HCT116 (cell line): ENCODE measurements around the gene CLASP1. TPM values are rescaled to one million over a fixed set of nuclear protein-coding genes. Genes with fewer than 3 reads are reported as not detected.

Source experiments
- ATAC-seq: fragments of 200-7000 bp; cut with Tn5 transposase; 2 replicates; pipeline ENCODE4 v1.9.1; 2020; ENCODE audit warnings: mild to moderate bottlenecking, moderate library complexity
- BruUV-seq: library from RNA; stranded (reverse); fragments of 400-500 nt; replicated peaks from 2 replicates; lab custom pipeline; 2021; lab: Mats Ljungman, UMichigan
- CTCF ChIA-PET: fragments of 300-600 bp; sonication (Branson Sonifier 250); formaldehyde crosslinking; loops from one replicate; lab custom pipeline; 2021; ENCODE audit warnings: antibody characterized with exemption; lab: Charles Lee
- POLR2A ChIA-PET: fragments of 300-600, 350-600 bp; sonication (Branson Sonifier 250); formaldehyde crosslinking; loops from one replicate; lab custom pipeline; 2021; ENCODE audit warnings: antibody characterized with exemption; lab: Charles Lee
- RAD21 ChIA-PET, 2 experiments: fragments of 300-600 bp; sonication (Branson Sonifier 250); formaldehyde crosslinking; loops; one replicate each; lab custom pipeline; 2023; ENCODE audit warnings: low total read pairs in 2 of 2; ENCODE audit not compliant: uncharacterized antibody in 2 of 2, unreplicated experiment in 2 of 2, low non-redundant PET in 1 of 2; lab: Charles Lee
- DNase-seq: peaks from one replicate; pipeline ENCODE4 v3.0.0-alpha.2; 2010; ENCODE audit warnings: low read depth, low spot score
- H2AFZ ChIP-seq: fragments of 200-600 bp; shearing (Covaris generic), sonication (generic); 2 replicates; pipeline ENCODE4 v1.6.1; 2017; ENCODE audit warnings: low read depth, mixed run types, mixed read lengths, antibody characterized with exemption, low read length; ENCODE audit not compliant: poor library complexity, severe bottlenecking
- H3K27ac ChIP-seq: 2 replicates; pipeline ENCODE4 v1.5.1; 2012; ENCODE audit warnings: low read depth, low read length
- H3K27me3 ChIP-seq: fragments of 200-600 bp; sonication (generic); 2 replicates; pipeline ENCODE4 v1.6.1; 2016; ENCODE audit warnings: mixed run types, low read length, mixed read lengths; ENCODE audit not compliant: insufficient read depth
- H3K36me3 ChIP-seq, 2 experiments: fragments of 200-500 bp in 1 of 2; fragments of 200-600 bp in 1 of 2; sonication (Bioruptor generic) in 1 of 2; sonication (generic) in 1 of 2; 2 replicates each; pipeline versions ENCODE4 v1.5.1 to v1.6.1; 2014 to 2016; ENCODE audit warnings: low read length in 2 of 2, inconsistent platforms in 1 of 2, mixed read lengths in 1 of 2, mixed run types in 1 of 2; ENCODE audit not compliant: insufficient read depth in 2 of 2, control insufficient read depth in 1 of 2
- H3K4me1 ChIP-seq, 2 experiments: fragments of 200-600 bp in 1 of 2; sonication (generic) in 1 of 2; 2 replicates each; pipeline versions ENCODE4 v1.5.1 to v1.6.1; 2012 to 2017; ENCODE audit warnings: low read length in 2 of 2, inconsistent platforms in 1 of 2, mild to moderate bottlenecking in 1 of 2, mixed read lengths in 1 of 2, mixed run types in 1 of 2, moderate library complexity in 1 of 2; ENCODE audit not compliant: insufficient read depth in 2 of 2, control insufficient read depth in 1 of 2
- H3K4me2 ChIP-seq: fragments of 200-600 bp; sonication (generic); 2 replicates; pipeline ENCODE4 v1.6.1; 2017; ENCODE audit warnings: mixed run types, low read length, mixed read lengths
- H3K4me3 ChIP-seq, 2 experiments: fragments of 200-600 bp in 1 of 2; sonication (generic) in 1 of 2; replicated peaks in 1 of 2; 2 replicates each; pipeline ENCODE4 v1.5.1; 2011 to 2016; ENCODE audit warnings: low read length in 2 of 2, control low read depth in 1 of 2, low read depth in 1 of 2, mild to moderate bottlenecking in 1 of 2, mixed read lengths in 1 of 2, mixed run types in 1 of 2
- H3K79me2 ChIP-seq: fragments of 200-600 bp; sonication (generic); 2 replicates; pipeline ENCODE4 v1.6.1; 2017; ENCODE audit warnings: mild to moderate bottlenecking, mixed run types, low read length, moderate library complexity, mixed read lengths; ENCODE audit not compliant: insufficient read depth
- H3K9ac ChIP-seq: fragments of 200-600 bp; sonication (generic); 2 replicates; pipeline ENCODE4 v1.6.1; 2016; ENCODE audit warnings: low read length, mixed read lengths
- H3K9me2 ChIP-seq: fragments of 200-600 bp; sonication (generic), shearing (Covaris generic); 2 replicates; pipeline ENCODE4 v1.6.1; 2017; ENCODE audit warnings: mixed run types, mild to moderate bottlenecking, moderate library complexity; ENCODE audit not compliant: insufficient read depth
- H3K9me3 ChIP-seq, 2 experiments: fragments of 200-500 bp in 1 of 2; fragments of 200-600 bp in 1 of 2; sonication (Bioruptor generic) in 1 of 2; sonication (generic) in 1 of 2; 2 replicates each; pipeline ENCODE4 v1.6.1; 2014 to 2017; ENCODE audit warnings: low read length in 2 of 2, mixed read lengths in 2 of 2, inconsistent platforms in 1 of 2, low read depth in 1 of 2, mild to moderate bottlenecking in 1 of 2, mixed run types in 1 of 2, moderate library complexity in 1 of 2; ENCODE audit not compliant: control insufficient read depth in 1 of 2, insufficient read depth in 1 of 2
- H4K20me1 ChIP-seq: fragments of 200-600 bp; sonication (generic), shearing (Covaris generic); 2 replicates; pipeline ENCODE4 v1.6.1; 2017; ENCODE audit warnings: mixed run types, mild to moderate bottlenecking, moderate library complexity; ENCODE audit not compliant: insufficient read depth
- CBX3 ChIP-seq: IDR thresholded peaks from 2 replicates; pipeline ENCODE4 v1.6.1; 2012; ENCODE audit warnings: low read depth
- CEBPB ChIP-seq: IDR thresholded peaks from 2 replicates; pipeline ENCODE4 v1.6.1; 2012; ENCODE audit warnings: low read depth
- ELF1 ChIP-seq: IDR thresholded peaks from 2 replicates; pipeline ENCODE4 v1.6.1; 2012; ENCODE audit warnings: low read depth, borderline replicate concordance
- EZH2 ChIP-seq: fragments of 200-600 bp; sonication (generic); IDR thresholded peaks from 2 replicates; pipeline ENCODE4 v1.6.1; 2017; ENCODE audit warnings: antibody characterized with exemption, mixed run types
- FOSL1 ChIP-seq: IDR thresholded peaks from 2 replicates; pipeline ENCODE4 v1.6.1; 2012; ENCODE audit warnings: low read depth
- JUND ChIP-seq: IDR thresholded peaks from 2 replicates; pipeline ENCODE4 v1.6.1; 2012
- POLR2A ChIP-seq: IDR thresholded peaks from 2 replicates; pipeline ENCODE4 v1.7.0; 2011; ENCODE audit warnings: borderline replicate concordance; ENCODE audit not compliant: insufficient read depth, insufficient read length; ENCODE audit errors: extremely low read depth
- POLR2AphosphoS5 ChIP-seq: IDR thresholded peaks from 2 replicates; pipeline ENCODE4 v1.6.1; 2011; ENCODE audit warnings: mild to moderate bottlenecking, low read depth, low read length, moderate library complexity
- RAD21 ChIP-seq: IDR thresholded peaks from 2 replicates; pipeline ENCODE4 v1.6.1; 2012; ENCODE audit warnings: low read depth, mild to moderate bottlenecking
- SP1 ChIP-seq: IDR thresholded peaks from 2 replicates; pipeline ENCODE4 v1.6.1; 2012; ENCODE audit warnings: low read depth
- YY1 ChIP-seq: IDR thresholded peaks from 2 replicates; pipeline ENCODE4 v1.6.1; 2011; ENCODE audit warnings: low read length, low read depth, moderate library complexity, mild to moderate bottlenecking; ENCODE audit not compliant: insufficient replicate concordance; ENCODE audit errors: extremely low read depth
- ZFX ChIP-seq: fragments of 450-650 bp; IDR thresholded peaks from 2 replicates; pipeline ENCODE4 v1.6.1; 2017
- ZNF274 ChIP-seq: fragments of 200-500 bp; sonication (Bioruptor generic); IDR thresholded peaks from 2 replicates; pipeline ENCODE4 v1.6.1; 2014; ENCODE audit warnings: mild to moderate bottlenecking, low read depth, low read length, inconsistent platforms
- intact Hi-C: fragments of 100-400 bp; cut with micrococcal nuclease; formaldehyde crosslinking; loops from 2 replicates; pipeline ENCODE4 v1.10.0; 2022
- total RNA-seq: library from RNA; stranded (reverse); gene quantifications from one replicate; pipeline ENCODE4 v1.2.1, GENCODE V29; 2021; ENCODE audit not compliant: unreplicated experiment
- TF ChIP-seq, protein P1 (sequence below): IDR thresholded peaks from 2 replicates; pipeline ENCODE4 v1.6.1; 2011; ENCODE audit warnings: mild to moderate bottlenecking, low read length, moderate library complexity; ENCODE audit not compliant: insufficient replicate concordance; ENCODE audit errors: extremely low read depth
- TF ChIP-seq, protein P2 (sequence below): IDR thresholded peaks from 2 replicates; pipeline ENCODE4 v1.6.1; 2012
- TF ChIP-seq, protein P3 (sequence below): IDR thresholded peaks from 2 replicates; pipeline ENCODE4 v1.6.1; 2012
- TF ChIP-seq, protein P4 (sequence below), 3 experiments: fragments of 200-600 bp in 1 of 3; sonication (generic) in 1 of 3; IDR thresholded peaks in 2 of 3; conservative IDR thresholded peaks in 1 of 3; 2 replicates each; pipeline ENCODE4 v1.5.1; 2012 to 2017; ENCODE audit warnings: low read depth in 2 of 3, low read length in 2 of 3, antibody characterized with exemption in 1 of 3, borderline replicate concordance in 1 of 3, control low read depth in 1 of 3, mild to moderate bottlenecking in 1 of 3, mixed read lengths in 1 of 3, mixed run types in 1 of 3, moderate library complexity in 1 of 3; ENCODE audit not compliant: insufficient read depth in 1 of 3

Gene CLASP1
- total RNA-seq, 1 experiment from 2014 or later, result 41.9 TPM

DNA sequence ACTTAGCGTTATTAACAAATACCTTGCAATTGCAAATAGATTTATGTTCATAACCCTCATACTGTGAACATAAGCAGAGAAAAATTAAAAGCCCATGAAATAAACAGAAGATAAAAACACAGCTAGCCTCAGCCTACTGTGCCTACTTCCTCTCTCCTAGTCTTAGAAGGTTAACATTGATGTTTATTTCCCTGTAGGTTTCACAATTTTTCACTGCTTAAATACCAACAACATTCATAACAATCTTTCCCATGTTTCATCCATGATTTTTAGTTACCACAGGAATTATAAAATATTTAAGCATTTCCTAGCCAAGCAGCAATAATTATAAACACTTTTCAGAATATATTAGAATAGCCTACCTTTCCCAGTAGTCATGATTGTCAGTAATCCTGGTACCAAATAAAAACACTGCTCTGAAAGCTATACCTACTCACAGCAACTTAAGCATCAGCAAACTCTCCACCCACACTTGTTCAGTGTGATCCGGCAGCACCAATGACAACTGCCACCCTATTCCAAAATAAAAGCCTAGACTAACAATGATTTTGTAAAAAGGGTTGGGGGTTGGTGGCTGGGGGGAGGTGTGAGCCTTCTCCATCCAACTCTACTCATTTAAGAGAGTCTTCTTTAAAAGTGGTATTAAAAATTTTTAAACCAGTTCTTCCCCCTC is 159.2 kb downstream of the CLASP1 start:
- peaks cover 7 to 23% of the 10 kb centered on the region in 2 experiments; a peak in 3 of 4 replicates for H3K4me1 ChIP-seq
- H3K27ac ChIP-seq, result no peak overlapping the region
- intact Hi-C loops, result no loop called here
- H2AFZ ChIP-seq, result no peak overlapping the region
- ATAC-seq (no peak), DNase-seq (no peak)
- no peak overlapping the region for H3K9ac ChIP-seq
- ChIA-PET POLR2A (no interaction called here), RAD21 (interaction anchor here in 1 of 2 experiments (0.6 kb wide), 1 partner anchor 293 kb away, joined by 3 read pairs; no protein-coding TSS in a partner anchor), CTCF (no interaction called here)
- no peaks in the 10 kb centered on the region for H3K36me3 ChIP-seq
- no peaks in the 10 kb centered on the region for H3K27me3 ChIP-seq
- no peak overlapping the region for H3K4me2 ChIP-seq
- TF ChIP-seq ZNF274, result no peak
- TF ChIP-seq, protein P1, sequence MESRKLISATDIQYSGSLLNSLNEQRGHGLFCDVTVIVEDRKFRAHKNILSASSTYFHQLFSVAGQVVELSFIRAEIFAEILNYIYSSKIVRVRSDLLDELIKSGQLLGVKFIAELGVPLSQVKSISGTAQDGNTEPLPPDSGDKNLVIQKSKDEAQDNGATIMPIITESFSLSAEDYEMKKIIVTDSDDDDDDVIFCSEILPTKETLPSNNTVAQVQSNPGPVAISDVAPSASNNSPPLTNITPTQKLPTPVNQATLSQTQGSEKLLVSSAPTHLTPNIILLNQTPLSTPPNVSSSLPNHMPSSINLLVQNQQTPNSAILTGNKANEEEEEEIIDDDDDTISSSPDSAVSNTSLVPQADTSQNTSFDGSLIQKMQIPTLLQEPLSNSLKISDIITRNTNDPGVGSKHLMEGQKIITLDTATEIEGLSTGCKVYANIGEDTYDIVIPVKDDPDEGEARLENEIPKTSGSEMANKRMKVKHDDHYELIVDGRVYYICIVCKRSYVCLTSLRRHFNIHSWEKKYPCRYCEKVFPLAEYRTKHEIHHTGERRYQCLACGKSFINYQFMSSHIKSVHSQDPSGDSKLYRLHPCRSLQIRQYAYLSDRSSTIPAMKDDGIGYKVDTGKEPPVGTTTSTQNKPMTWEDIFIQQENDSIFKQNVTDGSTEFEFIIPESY, result no peak
- TF ChIP-seq FOSL1, result no peak
- TF ChIP-seq, protein P2, sequence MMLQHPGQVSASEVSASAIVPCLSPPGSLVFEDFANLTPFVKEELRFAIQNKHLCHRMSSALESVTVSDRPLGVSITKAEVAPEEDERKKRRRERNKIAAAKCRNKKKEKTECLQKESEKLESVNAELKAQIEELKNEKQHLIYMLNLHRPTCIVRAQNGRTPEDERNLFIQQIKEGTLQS, result no peak
- TF ChIP-seq POLR2A, result no peak
- TF ChIP-seq, protein P3, sequence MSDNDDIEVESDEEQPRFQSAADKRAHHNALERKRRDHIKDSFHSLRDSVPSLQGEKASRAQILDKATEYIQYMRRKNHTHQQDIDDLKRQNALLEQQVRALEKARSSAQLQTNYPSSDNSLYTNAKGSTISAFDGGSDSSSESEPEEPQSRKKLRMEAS, result no peak
- TF ChIP-seq ELF1, result no peak
- no peak for TF ChIP-seq EZH2
- TF ChIP-seq, protein P4, sequence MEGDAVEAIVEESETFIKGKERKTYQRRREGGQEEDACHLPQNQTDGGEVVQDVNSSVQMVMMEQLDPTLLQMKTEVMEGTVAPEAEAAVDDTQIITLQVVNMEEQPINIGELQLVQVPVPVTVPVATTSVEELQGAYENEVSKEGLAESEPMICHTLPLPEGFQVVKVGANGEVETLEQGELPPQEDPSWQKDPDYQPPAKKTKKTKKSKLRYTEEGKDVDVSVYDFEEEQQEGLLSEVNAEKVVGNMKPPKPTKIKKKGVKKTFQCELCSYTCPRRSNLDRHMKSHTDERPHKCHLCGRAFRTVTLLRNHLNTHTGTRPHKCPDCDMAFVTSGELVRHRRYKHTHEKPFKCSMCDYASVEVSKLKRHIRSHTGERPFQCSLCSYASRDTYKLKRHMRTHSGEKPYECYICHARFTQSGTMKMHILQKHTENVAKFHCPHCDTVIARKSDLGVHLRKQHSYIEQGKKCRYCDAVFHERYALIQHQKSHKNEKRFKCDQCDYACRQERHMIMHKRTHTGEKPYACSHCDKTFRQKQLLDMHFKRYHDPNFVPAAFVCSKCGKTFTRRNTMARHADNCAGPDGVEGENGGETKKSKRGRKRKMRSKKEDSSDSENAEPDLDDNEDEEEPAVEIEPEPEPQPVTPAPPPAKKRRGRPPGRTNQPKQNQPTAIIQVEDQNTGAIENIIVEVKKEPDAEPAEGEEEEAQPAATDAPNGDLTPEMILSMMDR (IDR thresholded peaks at IDR 0.05 in 2 of 3, conservative IDR thresholded peaks at IDR 0.05 in 1 of 3; ENCODE audit: borderline replicate concordance in 1 of 3, insufficient read depth in 1 of 3, low read depth in 2 of 3, low read length in 2 of 3), result no peak
- no peak for TF ChIP-seq RAD21
- no peak for TF ChIP-seq SP1
- TF ChIP-seq JUND, result no peak
- TF ChIP-seq ZFX, result no peak
- no peak for TF ChIP-seq YY1
- no peak for TF ChIP-seq POLR2AphosphoS5
- TF ChIP-seq CEBPB, result no peak
- no peak for TF ChIP-seq CBX3
- H4K20me1 ChIP-seq, result no peaks in the 10 kb centered on the region
- BruUV-seq, result no TSS peak
- no peaks in the 10 kb centered on the region for H3K9me3 ChIP-seq
- H3K4me3 ChIP-seq, result no peak overlapping the region
- peaks cover 12% of the 10 kb centered on the region; the same call in 1 of the 2 replicates for H3K79me2 ChIP-seq
- no peaks in the 10 kb centered on the region for H3K9me2 ChIP-seq
